K562 (cell line): ENCODE results near the gene TMEM242.

Experiments used
- FOXP1 ChIP-seq: sonication (generic); formaldehyde crosslinking; IDR thresholded peaks from 2 replicates; pipeline ENCODE4 v1.8.0; 2022; ENCODE audit warnings: mild to moderate bottlenecking, missing genetic modification reagents
- JUN ChIP-seq, 2 experiments: sonication (generic) in 1 of 2; formaldehyde crosslinking in 1 of 2; IDR thresholded peaks; 2 replicates each; pipeline versions ENCODE4 v1.6.1 to v1.8.0; 2012 to 2022; ENCODE audit warnings: borderline replicate concordance in 2 of 2, mild to moderate bottlenecking in 2 of 2, improper control_type of control experiment in 1 of 2, low read depth in 1 of 2, low read length in 1 of 2, missing genetic modification reagents in 1 of 2
- TAF1 ChIP-seq: IDR thresholded peaks from 2 replicates; pipeline ENCODE4 v1.6.1; 2011; ENCODE audit warnings: mild to moderate bottlenecking, low read length, moderate library complexity; ENCODE audit not compliant: insufficient read depth, control insufficient read depth, severe bottlenecking; ENCODE audit errors: extremely low read depth
- TF ChIP-seq, protein P1 (sequence below): sonication (generic); formaldehyde crosslinking; IDR thresholded peaks from 2 replicates; pipeline ENCODE4 v1.9.0; 2022; ENCODE audit warnings: mild to moderate bottlenecking, missing genetic modification reagents
- TF ChIP-seq, protein P2 (sequence below): fragments of 450-650 bp; IDR thresholded peaks from 2 replicates; pipeline ENCODE4 v1.6.1; 2016; ENCODE audit warnings: mild to moderate bottlenecking, moderate library complexity
- TF ChIP-seq, protein P3 (sequence below), 3 experiments: IDR thresholded peaks in 2 of 3; conservative IDR thresholded peaks in 1 of 3; 2 replicates each; pipeline ENCODE4 v1.5.1; 2011 to 2012; ENCODE audit warnings: low read length in 3 of 3, mild to moderate bottlenecking in 3 of 3, control low read depth in 2 of 3, improper control_type of control experiment in 1 of 3, inconsistent platforms in 1 of 3, low read depth in 1 of 3, mixed read lengths in 1 of 3, moderate library complexity in 1 of 3; ENCODE audit not compliant: insufficient read depth in 2 of 3

DNA sequence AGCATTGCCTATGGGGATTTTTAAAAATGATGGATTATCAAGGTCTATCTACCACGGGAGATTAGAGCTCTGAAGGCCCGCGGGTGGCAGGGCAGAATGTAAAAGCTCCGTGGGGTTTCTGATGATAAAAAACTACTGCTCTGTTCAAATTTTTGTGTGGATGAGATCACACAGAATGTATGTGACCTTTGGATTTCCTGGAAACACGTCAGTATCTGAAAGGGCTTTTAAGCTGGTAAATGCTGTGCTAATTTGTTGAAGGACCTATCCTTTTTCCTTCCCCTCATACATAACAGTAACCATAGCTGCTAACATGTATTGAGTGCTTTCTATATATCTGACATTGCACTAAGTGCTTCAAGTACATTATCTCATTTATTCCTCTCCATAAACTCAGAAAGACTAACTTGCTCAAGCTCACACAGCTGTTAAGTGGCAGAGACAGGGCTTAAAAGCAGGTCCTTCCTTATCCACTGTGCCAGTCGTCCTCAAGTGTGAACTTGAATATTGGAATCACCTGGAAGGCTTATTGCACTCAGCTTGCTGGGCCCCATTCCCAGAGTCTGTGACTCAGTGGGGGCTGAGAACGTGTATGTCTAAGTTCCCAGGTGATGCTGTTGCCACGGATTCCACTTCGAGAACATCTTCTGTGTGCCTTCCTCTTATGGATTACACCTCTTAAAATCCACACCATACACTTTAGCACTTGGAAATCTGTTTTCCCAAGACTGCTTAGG lies 1.9 kb upstream of the TMEM242 start:
- TF ChIP-seq, protein P1, sequence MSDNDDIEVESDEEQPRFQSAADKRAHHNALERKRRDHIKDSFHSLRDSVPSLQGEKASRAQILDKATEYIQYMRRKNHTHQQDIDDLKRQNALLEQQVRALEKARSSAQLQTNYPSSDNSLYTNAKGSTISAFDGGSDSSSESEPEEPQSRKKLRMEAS (CRISPR knock-in tag), result no peak
- TF ChIP-seq, protein P2, sequence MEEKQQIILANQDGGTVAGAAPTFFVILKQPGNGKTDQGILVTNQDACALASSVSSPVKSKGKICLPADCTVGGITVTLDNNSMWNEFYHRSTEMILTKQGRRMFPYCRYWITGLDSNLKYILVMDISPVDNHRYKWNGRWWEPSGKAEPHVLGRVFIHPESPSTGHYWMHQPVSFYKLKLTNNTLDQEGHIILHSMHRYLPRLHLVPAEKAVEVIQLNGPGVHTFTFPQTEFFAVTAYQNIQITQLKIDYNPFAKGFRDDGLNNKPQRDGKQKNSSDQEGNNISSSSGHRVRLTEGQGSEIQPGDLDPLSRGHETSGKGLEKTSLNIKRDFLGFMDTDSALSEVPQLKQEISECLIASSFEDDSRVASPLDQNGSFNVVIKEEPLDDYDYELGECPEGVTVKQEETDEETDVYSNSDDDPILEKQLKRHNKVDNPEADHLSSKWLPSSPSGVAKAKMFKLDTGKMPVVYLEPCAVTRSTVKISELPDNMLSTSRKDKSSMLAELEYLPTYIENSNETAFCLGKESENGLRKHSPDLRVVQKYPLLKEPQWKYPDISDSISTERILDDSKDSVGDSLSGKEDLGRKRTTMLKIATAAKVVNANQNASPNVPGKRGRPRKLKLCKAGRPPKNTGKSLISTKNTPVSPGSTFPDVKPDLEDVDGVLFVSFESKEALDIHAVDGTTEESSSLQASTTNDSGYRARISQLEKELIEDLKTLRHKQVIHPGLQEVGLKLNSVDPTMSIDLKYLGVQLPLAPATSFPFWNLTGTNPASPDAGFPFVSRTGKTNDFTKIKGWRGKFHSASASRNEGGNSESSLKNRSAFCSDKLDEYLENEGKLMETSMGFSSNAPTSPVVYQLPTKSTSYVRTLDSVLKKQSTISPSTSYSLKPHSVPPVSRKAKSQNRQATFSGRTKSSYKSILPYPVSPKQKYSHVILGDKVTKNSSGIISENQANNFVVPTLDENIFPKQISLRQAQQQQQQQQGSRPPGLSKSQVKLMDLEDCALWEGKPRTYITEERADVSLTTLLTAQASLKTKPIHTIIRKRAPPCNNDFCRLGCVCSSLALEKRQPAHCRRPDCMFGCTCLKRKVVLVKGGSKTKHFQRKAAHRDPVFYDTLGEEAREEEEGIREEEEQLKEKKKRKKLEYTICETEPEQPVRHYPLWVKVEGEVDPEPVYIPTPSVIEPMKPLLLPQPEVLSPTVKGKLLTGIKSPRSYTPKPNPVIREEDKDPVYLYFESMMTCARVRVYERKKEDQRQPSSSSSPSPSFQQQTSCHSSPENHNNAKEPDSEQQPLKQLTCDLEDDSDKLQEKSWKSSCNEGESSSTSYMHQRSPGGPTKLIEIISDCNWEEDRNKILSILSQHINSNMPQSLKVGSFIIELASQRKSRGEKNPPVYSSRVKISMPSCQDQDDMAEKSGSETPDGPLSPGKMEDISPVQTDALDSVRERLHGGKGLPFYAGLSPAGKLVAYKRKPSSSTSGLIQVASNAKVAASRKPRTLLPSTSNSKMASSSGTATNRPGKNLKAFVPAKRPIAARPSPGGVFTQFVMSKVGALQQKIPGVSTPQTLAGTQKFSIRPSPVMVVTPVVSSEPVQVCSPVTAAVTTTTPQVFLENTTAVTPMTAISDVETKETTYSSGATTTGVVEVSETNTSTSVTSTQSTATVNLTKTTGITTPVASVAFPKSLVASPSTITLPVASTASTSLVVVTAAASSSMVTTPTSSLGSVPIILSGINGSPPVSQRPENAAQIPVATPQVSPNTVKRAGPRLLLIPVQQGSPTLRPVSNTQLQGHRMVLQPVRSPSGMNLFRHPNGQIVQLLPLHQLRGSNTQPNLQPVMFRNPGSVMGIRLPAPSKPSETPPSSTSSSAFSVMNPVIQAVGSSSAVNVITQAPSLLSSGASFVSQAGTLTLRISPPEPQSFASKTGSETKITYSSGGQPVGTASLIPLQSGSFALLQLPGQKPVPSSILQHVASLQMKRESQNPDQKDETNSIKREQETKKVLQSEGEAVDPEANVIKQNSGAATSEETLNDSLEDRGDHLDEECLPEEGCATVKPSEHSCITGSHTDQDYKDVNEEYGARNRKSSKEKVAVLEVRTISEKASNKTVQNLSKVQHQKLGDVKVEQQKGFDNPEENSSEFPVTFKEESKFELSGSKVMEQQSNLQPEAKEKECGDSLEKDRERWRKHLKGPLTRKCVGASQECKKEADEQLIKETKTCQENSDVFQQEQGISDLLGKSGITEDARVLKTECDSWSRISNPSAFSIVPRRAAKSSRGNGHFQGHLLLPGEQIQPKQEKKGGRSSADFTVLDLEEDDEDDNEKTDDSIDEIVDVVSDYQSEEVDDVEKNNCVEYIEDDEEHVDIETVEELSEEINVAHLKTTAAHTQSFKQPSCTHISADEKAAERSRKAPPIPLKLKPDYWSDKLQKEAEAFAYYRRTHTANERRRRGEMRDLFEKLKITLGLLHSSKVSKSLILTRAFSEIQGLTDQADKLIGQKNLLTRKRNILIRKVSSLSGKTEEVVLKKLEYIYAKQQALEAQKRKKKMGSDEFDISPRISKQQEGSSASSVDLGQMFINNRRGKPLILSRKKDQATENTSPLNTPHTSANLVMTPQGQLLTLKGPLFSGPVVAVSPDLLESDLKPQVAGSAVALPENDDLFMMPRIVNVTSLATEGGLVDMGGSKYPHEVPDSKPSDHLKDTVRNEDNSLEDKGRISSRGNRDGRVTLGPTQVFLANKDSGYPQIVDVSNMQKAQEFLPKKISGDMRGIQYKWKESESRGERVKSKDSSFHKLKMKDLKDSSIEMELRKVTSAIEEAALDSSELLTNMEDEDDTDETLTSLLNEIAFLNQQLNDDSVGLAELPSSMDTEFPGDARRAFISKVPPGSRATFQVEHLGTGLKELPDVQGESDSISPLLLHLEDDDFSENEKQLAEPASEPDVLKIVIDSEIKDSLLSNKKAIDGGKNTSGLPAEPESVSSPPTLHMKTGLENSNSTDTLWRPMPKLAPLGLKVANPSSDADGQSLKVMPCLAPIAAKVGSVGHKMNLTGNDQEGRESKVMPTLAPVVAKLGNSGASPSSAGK, result no peak
- TF ChIP-seq TAF1, result no peak
- TF ChIP-seq FOXP1 (CRISPR knock-in tag), result no peak
- no peak for TF ChIP-seq JUN (IDR thresholded peaks at IDR 0.05; ENCODE audit: borderline replicate concordance, low read depth, low read length)
- TF ChIP-seq JUN (CRISPR knock-in tag; IDR thresholded peaks at IDR 0.05; ENCODE audit: borderline replicate concordance), result no peak
- TF ChIP-seq, protein P3, sequence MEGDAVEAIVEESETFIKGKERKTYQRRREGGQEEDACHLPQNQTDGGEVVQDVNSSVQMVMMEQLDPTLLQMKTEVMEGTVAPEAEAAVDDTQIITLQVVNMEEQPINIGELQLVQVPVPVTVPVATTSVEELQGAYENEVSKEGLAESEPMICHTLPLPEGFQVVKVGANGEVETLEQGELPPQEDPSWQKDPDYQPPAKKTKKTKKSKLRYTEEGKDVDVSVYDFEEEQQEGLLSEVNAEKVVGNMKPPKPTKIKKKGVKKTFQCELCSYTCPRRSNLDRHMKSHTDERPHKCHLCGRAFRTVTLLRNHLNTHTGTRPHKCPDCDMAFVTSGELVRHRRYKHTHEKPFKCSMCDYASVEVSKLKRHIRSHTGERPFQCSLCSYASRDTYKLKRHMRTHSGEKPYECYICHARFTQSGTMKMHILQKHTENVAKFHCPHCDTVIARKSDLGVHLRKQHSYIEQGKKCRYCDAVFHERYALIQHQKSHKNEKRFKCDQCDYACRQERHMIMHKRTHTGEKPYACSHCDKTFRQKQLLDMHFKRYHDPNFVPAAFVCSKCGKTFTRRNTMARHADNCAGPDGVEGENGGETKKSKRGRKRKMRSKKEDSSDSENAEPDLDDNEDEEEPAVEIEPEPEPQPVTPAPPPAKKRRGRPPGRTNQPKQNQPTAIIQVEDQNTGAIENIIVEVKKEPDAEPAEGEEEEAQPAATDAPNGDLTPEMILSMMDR (IDR thresholded peaks at IDR 0.05 in 2 of 3, conservative IDR thresholded peaks at IDR 0.05 in 1 of 3; ENCODE audit: insufficient read depth in 2 of 3, low read depth in 1 of 3, low read length in 3 of 3), result no peak
